Neural cell (in vitro differentiated cells): ENCODE data around the gene MAPK8. TPM values are rescaled to one million over a fixed set of nuclear protein-coding genes. Genes with fewer than 3 reads are reported as not detected.

Experiments used
- H2AFZ ChIP-seq: fragments of 200-600, 300-800 bp; sonication (generic), shearing (Covaris generic); 2 replicates; pipeline ENCODE4 v1.6.0; 2014; ENCODE audit warnings: low read depth, mild to moderate bottlenecking, antibody characterized with exemption, low read length, moderate library complexity
- H3F3A ChIP-seq: fragments of 200-600 bp; shearing (Covaris generic); 2 replicates; pipeline ENCODE4 v1.6.1; 2016; ENCODE audit warnings: mild to moderate bottlenecking, moderate library complexity, mixed read lengths, antibody characterized with exemption, low read length; ENCODE audit not compliant: insufficient read depth, poor library complexity, severe bottlenecking
- H3K27ac ChIP-seq: fragments of 200-600, 300-800 bp; sonication (generic), shearing (Covaris generic); 2 replicates; pipeline ENCODE4 v1.5.1; 2014; ENCODE audit warnings: mild to moderate bottlenecking, low read length, moderate library complexity
- H3K27me3 ChIP-seq: fragments of 300-800, 200-600 bp; sonication (generic), shearing (Covaris generic); 2 replicates; pipeline ENCODE4 v1.6.0; 2014; ENCODE audit warnings: mild to moderate bottlenecking, low read depth, low read length, moderate library complexity; ENCODE audit not compliant: insufficient read depth
- H3K36me3 ChIP-seq: fragments of 300-800, 200-600 bp; sonication (generic), shearing (Covaris generic); 2 replicates; pipeline ENCODE4 v1.5.1; 2014; ENCODE audit warnings: mild to moderate bottlenecking, antibody characterized with exemption, low read length, moderate library complexity; ENCODE audit not compliant: insufficient read depth
- H3K4me2 ChIP-seq: fragments of 300-800, 200-600 bp; sonication (generic), shearing (Covaris generic); 2 replicates; pipeline ENCODE4 v1.6.0; 2014; ENCODE audit warnings: mild to moderate bottlenecking, low read length
- H3K4me3 ChIP-seq: fragments of 300-800, 200-600 bp; sonication (generic), shearing (Covaris generic); 2 replicates; pipeline ENCODE4 v1.5.1; 2014; ENCODE audit warnings: mild to moderate bottlenecking, low read length, moderate library complexity
- H3K79me2 ChIP-seq: fragments of 200-600 bp; shearing (Covaris generic); replicated peaks from 2 replicates; pipeline ENCODE4 v1.6.0; 2014; ENCODE audit warnings: mild to moderate bottlenecking, low read length, moderate library complexity; ENCODE audit not compliant: insufficient read depth
- H3K9ac ChIP-seq: fragments of 300-800, 200-600 bp; sonication (generic), shearing (Covaris generic); 2 replicates; pipeline ENCODE4 v1.6.1; 2016; ENCODE audit warnings: mild to moderate bottlenecking, low read length, mixed read lengths
- H3K9me2 ChIP-seq: fragments of 200-600 bp; shearing (Covaris generic); 2 replicates; pipeline ENCODE4 v1.6.1; 2016; ENCODE audit warnings: mild to moderate bottlenecking, low read length, mixed read lengths; ENCODE audit not compliant: insufficient read depth
- H3K9me3 ChIP-seq: fragments of 200-600, 300-800 bp; sonication (generic), shearing (Covaris generic); 2 replicates; pipeline ENCODE4 v1.6.1; 2016; ENCODE audit warnings: mild to moderate bottlenecking, mixed run types, low read length, moderate library complexity, mixed read lengths
- H4K20me1 ChIP-seq: fragments of 200-600 bp; shearing (Covaris generic); 2 replicates; pipeline ENCODE4 v1.6.1; 2016; ENCODE audit warnings: mild to moderate bottlenecking, mixed run types; ENCODE audit not compliant: insufficient read depth
- EP300 ChIP-seq: fragments of 450-650 bp; conservative IDR thresholded peaks from 2 replicates; pipeline ENCODE4 v1.6.1; 2014; ENCODE audit warnings: antibody characterized with exemption, mild to moderate bottlenecking, moderate library complexity; ENCODE audit not compliant: poor library complexity, severe bottlenecking
- EZH2 ChIP-seq: fragments of 200-600, 300-800 bp; shearing (Covaris generic), sonication (generic); IDR thresholded peaks from 2 replicates; pipeline ENCODE4 v1.6.1; 2014; ENCODE audit warnings: antibody characterized with exemption, low read length, borderline replicate concordance, mild to moderate bottlenecking; ENCODE audit not compliant: insufficient read depth, poor library complexity, severe bottlenecking
- POLR2AphosphoS5 ChIP-seq: IDR thresholded peaks from 2 replicates; pipeline ENCODE4 v1.6.1; 2012
- RAD21 ChIP-seq: fragments of 450-650 bp; conservative IDR thresholded peaks from 2 replicates; pipeline ENCODE4 v1.6.1; 2014; ENCODE audit warnings: antibody characterized with exemption, mild to moderate bottlenecking, moderate library complexity
- SMC3 ChIP-seq: fragments of 450-650 bp; conservative IDR thresholded peaks from 2 replicates; pipeline ENCODE4 v1.6.1; 2014; ENCODE audit warnings: antibody characterized with exemption, mild to moderate bottlenecking, moderate library complexity; ENCODE audit not compliant: poor library complexity
- TAF1 ChIP-seq: IDR thresholded peaks from 2 replicates; pipeline ENCODE4 v1.6.1; 2012; ENCODE audit warnings: low read depth
- polyA plus RNA-seq: library from polyadenylated mRNA; depleted of rRNA; stranded (reverse); fragments of >200 nt; gene quantifications from 2 replicates; pipeline ENCODE4 v1.2.3, GENCODE V29; 2014

Gene MAPK8
- polyA plus RNA-seq, 1 donor from 2014 or later: 187 TPM

DNA sequence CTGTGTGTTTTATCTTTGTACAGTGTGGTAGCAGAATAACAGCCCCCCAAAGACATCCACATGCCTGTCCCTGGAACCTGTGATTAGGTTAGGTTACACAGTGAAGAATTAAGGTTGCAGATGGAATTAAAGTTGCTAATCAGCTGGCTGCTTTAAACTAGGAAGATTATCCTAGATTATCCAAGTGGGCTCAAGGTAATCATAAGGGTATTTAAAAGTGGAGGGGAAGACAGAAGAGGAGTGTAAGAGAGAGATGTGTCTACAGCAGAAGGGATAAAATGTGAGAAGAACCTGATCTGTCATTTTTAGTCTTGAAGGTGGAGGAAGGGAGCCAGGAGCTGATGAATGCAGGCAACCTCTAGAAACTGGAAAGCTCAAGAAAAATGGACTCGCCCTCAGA lies 180.8 kb downstream of the MAPK8 start:
- H3K36me3 ChIP-seq: no peaks in the 10 kb centered on the region
- no peaks in the 10 kb centered on the region for H4K20me1 ChIP-seq

More for the DNA sequence above, 180.8 kb downstream of the MAPK8 start:
- H3K79me2 ChIP-seq: no peaks in the 10 kb centered on the region
- H3K27ac ChIP-seq: no peak overlapping the region
- H3K9me2 ChIP-seq: no peaks in the 10 kb centered on the region
- H3K27me3 ChIP-seq: no peaks in the 10 kb centered on the region
- no peaks in the 10 kb centered on the region for H3K9me3 ChIP-seq
- H3K4me3 ChIP-seq: no peak overlapping the region
- no peak overlapping the region for H3K9ac ChIP-seq
- no peak overlapping the region for H2AFZ ChIP-seq
- H3F3A ChIP-seq: no peaks in the 10 kb centered on the region
- TF ChIP-seq SMC3: no peak
- no peak for TF ChIP-seq POLR2AphosphoS5
- no peak for TF ChIP-seq EP300
- TF ChIP-seq RAD21: no peak
- no peak for TF ChIP-seq EZH2
- no peak for TF ChIP-seq TAF1
- H3K4me2 ChIP-seq: no peak overlapping the region

Other genes with a start within 250 kb of the MAPK8 start
- 0.14 TPM in 1 of 2 replicates, not detected in the other for gene FRMPD2, start 32.0 kb upstream of the MAPK8 start, polyA plus RNA-seq